Sigmoid colon (tissue), 7 donors: ENCODE results near the gene CABP4. TPM values are rescaled to one million over a fixed set of nuclear protein-coding genes. Genes with fewer than 3 reads are reported as not detected.

Experiments
- DNase-seq: peaks from one replicate; pipeline ENCODE4 v3.0.0-alpha.2; 2019
- H3K27ac ChIP-seq, 4 donors: fragments of 200-600 bp; sonication (generic); one replicate each; pipeline ENCODE4 v1.5.1; 2016 to 2019; ENCODE audit warnings: mild to moderate bottlenecking in 1 of 4
- H3K27me3 ChIP-seq, 3 donors: fragments of 200-600 bp; sonication (generic); one replicate each; pipeline ENCODE4 v1.5.1; 2019; ENCODE audit warnings: mild to moderate bottlenecking in 1 of 3
- H3K36me3 ChIP-seq, 4 donors: fragments of 200-600 bp; sonication (generic); one replicate each; pipeline ENCODE4 v1.5.1; 2016 to 2019
- H3K4me1 ChIP-seq, 4 donors: fragments of 200-600 bp; sonication (generic); one replicate each; pipeline ENCODE4 v1.5.1; 2017 to 2019
- H3K4me3 ChIP-seq, 4 donors: fragments of 200-600 bp; sonication (generic); one replicate each; pipeline ENCODE4 v1.5.1; 2017 to 2019; ENCODE audit warnings: mild to moderate bottlenecking in 2 of 4, moderate library complexity in 1 of 4
- H3K9me3 ChIP-seq, 4 donors: fragments of 200-600 bp in 3 of 4; sonication (generic) in 3 of 4; one replicate each; pipeline versions ENCODE4 v1.5.1 to v1.6.1; 2013 to 2019
- CTCF ChIP-seq, 4 experiments: fragments of 450-650 bp in 3 of 4; fragments of 200-600 bp in 1 of 4; IDR thresholded peaks; one replicate each; pipeline ENCODE4 v1.5.1; 2016 to 2019; ENCODE audit warnings: antibody characterized with exemption in 4 of 4, mild to moderate bottlenecking in 3 of 4, moderate library complexity in 2 of 4
- EP300 ChIP-seq, 4 donors: sonication (generic); formaldehyde crosslinking; IDR thresholded peaks; one replicate each; pipeline ENCODE4 v1.6.1; 2017; ENCODE audit warnings: antibody characterized with exemption in 4 of 4
- POLR2A ChIP-seq, 2 donors: fragments of 450-650 bp; IDR thresholded peaks; one replicate each; pipeline ENCODE4 v1.6.1; 2016; ENCODE audit warnings: antibody characterized with exemption in 2 of 2, mild to moderate bottlenecking in 2 of 2, moderate library complexity in 2 of 2
- POLR2AphosphoS5 ChIP-seq, 4 donors: sonication (generic); formaldehyde crosslinking; IDR thresholded peaks; one replicate each; pipeline ENCODE4 v1.6.1; 2017; ENCODE audit warnings: antibody characterized with exemption in 4 of 4
- WGBS, 2 donors: extraction: QIAGEN DNeasy Blood & Tissue Kit; methylation state at CpG; one replicate each; pipeline ENCODE4 v1.1.7; 2013; 5-methylcytosine and 5-hydroxymethylcytosine counted together
- intact Hi-C: fragments of 100-400 bp; cut with DNase I; formaldehyde crosslinking; loops from one replicate; pipeline ENCODE4 v1.15.1; 2023
- polyA plus RNA-seq, 3 donors: library from polyadenylated mRNA; stranded (reverse); fragments of 200-250 nt; gene quantifications; one replicate each; pipeline ENCODE4 v1.2.3, GENCODE V29; 2013
- total RNA-seq, 4 donors: library from RNA; depleted of rRNA; stranded (reverse); fragments of >200 nt; gene quantifications; one replicate each; pipeline ENCODE4 v1.1.0, GENCODE V29; 2016
- donor health status: healthy with polysubstance abuse.
- donor health status: Bipolar disorder and iron deficiency.
- donor health status: healthy.

CABP4 gene
- total and polyA plus RNA-seq, 7 donors, result 0.41 to 1.5 (median 0.61) TPM; not detected in 1

GRCh38 chr11:67410984-67411784 lies 44.0 kb upstream of the CABP4 start:
- DNase-seq, result no peak
- H3K9me3 ChIP-seq, result no peaks in the 10 kb centered on the region
- no peak for TF ChIP-seq POLR2A (IDR thresholded peaks at IDR 0.05)
- TF ChIP-seq EP300 (IDR thresholded peaks at IDR 0.05), result no peak
- no peak for TF ChIP-seq POLR2AphosphoS5 (IDR thresholded peaks at IDR 0.05)
- TF ChIP-seq CTCF (IDR thresholded peaks at IDR 0.05), result no peak
- no peak overlapping the region for H3K27ac ChIP-seq
- WGBS, 2 donors, result 82 to 85% methylated on average over 17 of the region's 17 CpGs
- H3K4me1 ChIP-seq, result peaks cover 0 to 14% (median 13%) of the 10 kb centered on the region in 4 donors
- H3K36me3 ChIP-seq, result no peaks in the 10 kb centered on the region
- peaks cover 37 to 91% (median 51%) of the 10 kb centered on the region in 3 donors for H3K27me3 ChIP-seq
- intact Hi-C loops, result no loop called here
- H3K4me3 ChIP-seq, result no peak overlapping the region

- no peak for DNase-seq
- TF ChIP-seq POLR2AphosphoS5 (IDR thresholded peaks at IDR 0.05), result no peak
- TF ChIP-seq CTCF (IDR thresholded peaks at IDR 0.05), result no peak
- TF ChIP-seq EP300 (IDR thresholded peaks at IDR 0.05), result no peak
- Histone ChIP-seq H3K9me3 (no peaks in the 10 kb centered on the region), H3K27me3 (peaks cover 37 to 85% (median 46%) of the 10 kb centered on the region in 3 donors), H3K4me1 (peaks cover 0 to 20% (median 16%) of the 10 kb centered on the region in 4 donors), H3K36me3 (no peaks in the 10 kb centered on the region), H3K27ac (no peak overlapping the region), H3K4me3 (no peak overlapping the region)
- intact Hi-C loops, result no loop called here
- WGBS, 2 donors, result 60 to 64% methylated on average over 7 of the region's 7 CpGs
Observed at GRCh38 chr11:67411785-67412152, 43.4 kb upstream of the CABP4 start.

- Histone ChIP-seq H3K27me3 (peaks cover 37 to 76% (median 46%) of the 10 kb centered on the region in 3 donors), H3K36me3 (no peaks in the 10 kb centered on the region), H3K9me3 (no peaks in the 10 kb centered on the region), H3K4me1 (peaks cover 0 to 24% (median 18%) of the 10 kb centered on the region in 4 donors), H3K4me3 (no peak overlapping the region), H3K27ac (no peak overlapping the region)
- intact Hi-C loops, result no loop called here
- WGBS, 2 donors, result 59 to 67% methylated on average over 9 of the region's 9 CpGs
- DNase-seq, result no peak
- no peak for TF ChIP-seq POLR2A (IDR thresholded peaks at IDR 0.05)
- no peak for TF ChIP-seq POLR2AphosphoS5 (IDR thresholded peaks at IDR 0.05)
- no peak for TF ChIP-seq CTCF (IDR thresholded peaks at IDR 0.05)
- no peak for TF ChIP-seq EP300 (IDR thresholded peaks at IDR 0.05)
Observed at GRCh38 chr11:67412495-67413179, 42.5 kb upstream of the CABP4 start.

- no peak overlapping the region for H3K27ac ChIP-seq
- H3K36me3 ChIP-seq, result no peaks in the 10 kb centered on the region
- no peak overlapping the region for H3K4me3 ChIP-seq
- H3K9me3 ChIP-seq, result no peaks in the 10 kb centered on the region
- 53 to 60% methylated on average over 2 of the region's 2 CpGs for WGBS, 2 donors
- H3K4me1 ChIP-seq, result peaks cover 0 to 24% (median 18%) of the 10 kb centered on the region in 4 donors
- intact Hi-C loops, result no loop called here
- TF ChIP-seq EP300 (IDR thresholded peaks at IDR 0.05) (no peak), POLR2AphosphoS5 (IDR thresholded peaks at IDR 0.05) (no peak), POLR2A (IDR thresholded peaks at IDR 0.05) (no peak), CTCF (IDR thresholded peaks at IDR 0.05) (no peak)
- no peak for DNase-seq
- peaks cover 37 to 69% (median 42%) of the 10 kb centered on the region in 3 donors for H3K27me3 ChIP-seq
Observed at GRCh38 chr11:67413266-67413849, 41.8 kb upstream of the CABP4 start.
